GM12865 (cell line): ENCODE data around the gene ATM.

Experiments used
- DNase-seq: peaks from one replicate; pipeline ENCODE4 v3.0.0; 2010; ENCODE audit warnings: low read depth
- H3K4me3 ChIP-seq: 2 replicates; pipeline ENCODE4 v1.5.1; 2011; ENCODE audit warnings: mild to moderate bottlenecking, low read depth, low read length, control low read depth
- TF ChIP-seq, protein P1 (sequence below): IDR thresholded peaks from 2 replicates; pipeline ENCODE4 v1.5.1; 2011; ENCODE audit warnings: low read length, control low read depth, low read depth, inconsistent platforms; ENCODE audit not compliant: insufficient read depth; ENCODE audit errors: missing control alignments

Gene ATM

GRCh38 chr11:108207683-108208060, 15.2 kb upstream of the ATM start:
- no peak overlapping the region for H3K4me3 ChIP-seq
- TF ChIP-seq, protein P1, sequence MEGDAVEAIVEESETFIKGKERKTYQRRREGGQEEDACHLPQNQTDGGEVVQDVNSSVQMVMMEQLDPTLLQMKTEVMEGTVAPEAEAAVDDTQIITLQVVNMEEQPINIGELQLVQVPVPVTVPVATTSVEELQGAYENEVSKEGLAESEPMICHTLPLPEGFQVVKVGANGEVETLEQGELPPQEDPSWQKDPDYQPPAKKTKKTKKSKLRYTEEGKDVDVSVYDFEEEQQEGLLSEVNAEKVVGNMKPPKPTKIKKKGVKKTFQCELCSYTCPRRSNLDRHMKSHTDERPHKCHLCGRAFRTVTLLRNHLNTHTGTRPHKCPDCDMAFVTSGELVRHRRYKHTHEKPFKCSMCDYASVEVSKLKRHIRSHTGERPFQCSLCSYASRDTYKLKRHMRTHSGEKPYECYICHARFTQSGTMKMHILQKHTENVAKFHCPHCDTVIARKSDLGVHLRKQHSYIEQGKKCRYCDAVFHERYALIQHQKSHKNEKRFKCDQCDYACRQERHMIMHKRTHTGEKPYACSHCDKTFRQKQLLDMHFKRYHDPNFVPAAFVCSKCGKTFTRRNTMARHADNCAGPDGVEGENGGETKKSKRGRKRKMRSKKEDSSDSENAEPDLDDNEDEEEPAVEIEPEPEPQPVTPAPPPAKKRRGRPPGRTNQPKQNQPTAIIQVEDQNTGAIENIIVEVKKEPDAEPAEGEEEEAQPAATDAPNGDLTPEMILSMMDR: no peak
- DNase-seq: no peak

- no peak for DNase-seq
- TF ChIP-seq, protein P1: no peak
- H3K4me3 ChIP-seq: no peak overlapping the region
Measured at GRCh38 chr11:108210441-108210840, 12.4 kb upstream of the ATM start.

- DNase-seq: no peak
- TF ChIP-seq, protein P1: no peak
- H3K4me3 ChIP-seq: no peak overlapping the region
Measured at GRCh38 chr11:108213784-108214183, 9.1 kb upstream of the ATM start.

DNA sequence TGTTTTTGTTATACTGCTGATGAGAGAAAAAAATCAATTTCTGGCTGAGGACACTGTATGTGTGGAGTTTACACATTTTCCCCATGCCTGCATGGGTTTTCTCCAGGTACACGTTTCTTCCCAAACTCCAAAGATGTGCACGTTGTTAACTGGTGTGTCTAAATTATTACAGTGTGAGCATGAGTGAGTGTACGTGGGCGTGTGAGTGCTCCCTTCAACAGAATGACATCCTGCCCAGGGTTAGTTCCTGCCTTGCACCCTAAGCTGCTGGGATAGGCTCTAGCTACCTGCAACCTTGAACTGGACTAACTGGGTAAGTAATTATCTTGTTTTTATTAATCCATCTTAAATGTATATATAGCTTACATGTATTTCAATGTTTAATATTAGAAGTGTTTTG, 5.9 kb upstream of the ATM start:
- TF ChIP-seq, protein P1: no peak
- no peak for DNase-seq
- no peak overlapping the region for H3K4me3 ChIP-seq

GRCh38 chr11:108218455-108218854, 4.4 kb upstream of the ATM start:
- H3K4me3 ChIP-seq: no peak overlapping the region
- DNase-seq: no peak
- TF ChIP-seq, protein P1: no peak

GRCh38 chr11:108218912-108219783, 3.7 kb upstream of the ATM start:
- H3K4me3 ChIP-seq: no peak overlapping the region
- TF ChIP-seq, protein P1: no peak
- DNase-seq: no peak
